Cardiac muscle cell (in vitro differentiated cells and primary cell): ENCODE data around the gene TSTD1. TPM values are rescaled to one million over a fixed set of nuclear protein-coding genes. Genes with fewer than 3 reads are reported as not detected.

ENCODE experiments used
- DNase-seq, 2 donors: peaks; one replicate each; pipeline versions ENCODE4 v3.0.0 to v3.0.0-alpha.2; 2010 to 2017; ENCODE audit warnings: low read depth in 1 of 2, low spot score in 1 of 2
- H3K27ac ChIP-seq: fragments of 200-600 bp; sonication (generic); 2 replicates; pipeline ENCODE4 v1.5.1; 2016
- H3K27me3 ChIP-seq: fragments of 200-600 bp; sonication (generic); 2 replicates; pipeline ENCODE4 v1.6.0; 2016; ENCODE audit warnings: control low read depth
- H3K36me3 ChIP-seq: fragments of 200-600 bp; sonication (generic); 2 replicates; pipeline ENCODE4 v1.5.1; 2016; ENCODE audit warnings: control low read depth
- H3K4me1 ChIP-seq: fragments of 200-600 bp; sonication (generic); 2 replicates; pipeline ENCODE4 v1.8.1; 2017; ENCODE audit warnings: low read depth, mild to moderate bottlenecking, mixed run types
- H3K4me3 ChIP-seq: fragments of 200-600 bp; sonication (generic); 2 replicates; pipeline ENCODE4 v1.5.1; 2016; ENCODE audit warnings: mild to moderate bottlenecking
- H3K9me3 ChIP-seq: fragments of 200-600 bp; sonication (generic); 2 replicates; pipeline ENCODE4 v1.5.1; 2017; ENCODE audit warnings: low read depth, mild to moderate bottlenecking, control low read depth
- polyA plus RNA-seq: library from polyadenylated mRNA; unstranded; fragments of >200 nt; fragmentation: Nextera tagmentation; extraction: Ambion mirVana; gene quantifications from 2 replicates; pipeline ENCODE4 v1.2.1, GENCODE V29; 2016
- total RNA-seq: library from RNA; depleted of rRNA; stranded (reverse); fragments of >200 nt; gene quantifications from 2 replicates; pipeline ENCODE4 v1.2.3, GENCODE V29; 2016
- TF ChIP-seq, protein P1 (sequence below): IDR thresholded peaks from 2 replicates; pipeline ENCODE4 v1.5.1; 2012; ENCODE audit warnings: low read depth, mild to moderate bottlenecking, low read length

Gene TSTD1, protein sequence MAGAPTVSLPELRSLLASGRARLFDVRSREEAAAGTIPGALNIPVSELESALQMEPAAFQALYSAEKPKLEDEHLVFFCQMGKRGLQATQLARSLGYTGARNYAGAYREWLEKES
- total RNA-seq, result 262 and 347 TPM in 2 replicates
- polyA plus RNA-seq, result 393 and 448 TPM in 2 replicates

DNA sequence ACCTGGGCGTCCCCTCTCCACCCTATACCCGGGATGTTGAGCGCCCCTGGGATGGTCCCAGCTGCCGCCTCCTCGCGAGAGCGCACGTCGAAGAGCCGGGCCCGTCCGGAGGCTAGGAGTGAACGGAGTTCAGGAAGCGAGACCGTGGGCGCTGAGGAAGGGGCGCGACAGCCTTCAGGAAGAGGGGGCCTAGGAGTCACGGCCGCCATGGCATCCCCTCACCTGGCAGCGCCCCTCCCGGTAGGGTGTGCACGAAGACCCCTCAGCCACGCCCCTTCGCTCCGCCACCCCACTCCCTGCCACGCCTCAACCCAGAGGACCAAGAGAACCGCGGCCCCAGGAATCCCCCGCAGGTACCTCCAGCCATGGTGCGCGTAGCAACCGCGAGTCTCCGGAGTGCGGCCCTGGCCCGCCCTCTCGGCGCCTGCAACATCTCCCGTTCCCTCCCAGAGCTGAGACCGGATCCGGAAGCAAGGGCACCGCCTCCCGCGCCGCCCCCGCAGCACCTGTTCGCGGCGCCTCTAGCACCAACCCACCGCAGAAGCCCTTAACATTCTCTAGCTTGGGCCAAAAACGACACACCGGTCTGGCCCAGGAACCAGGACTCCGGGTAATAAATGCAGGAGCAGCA, at the start of gene TSTD1:
TSTD1 (minus strand) TSS at position 442 of the 631 bp plus-strand sequence; CDS start at position 367, 75 bp downstream.
- H3K27ac ChIP-seq, result peak within 1 kb of the TSS; percentile 15
- H3K4me3 ChIP-seq, result peak within 1 kb of the TSS; percentile 51
- peaks cover 26% of the 10 kb centered on the region for H3K4me1 ChIP-seq
- peaks cover 29% of the 10 kb centered on the region for H3K36me3 ChIP-seq
- no peaks in the 10 kb centered on the region for H3K9me3 ChIP-seq
- DNase-seq, result peak; percentile 55 to 58
- TF ChIP-seq, protein P1, sequence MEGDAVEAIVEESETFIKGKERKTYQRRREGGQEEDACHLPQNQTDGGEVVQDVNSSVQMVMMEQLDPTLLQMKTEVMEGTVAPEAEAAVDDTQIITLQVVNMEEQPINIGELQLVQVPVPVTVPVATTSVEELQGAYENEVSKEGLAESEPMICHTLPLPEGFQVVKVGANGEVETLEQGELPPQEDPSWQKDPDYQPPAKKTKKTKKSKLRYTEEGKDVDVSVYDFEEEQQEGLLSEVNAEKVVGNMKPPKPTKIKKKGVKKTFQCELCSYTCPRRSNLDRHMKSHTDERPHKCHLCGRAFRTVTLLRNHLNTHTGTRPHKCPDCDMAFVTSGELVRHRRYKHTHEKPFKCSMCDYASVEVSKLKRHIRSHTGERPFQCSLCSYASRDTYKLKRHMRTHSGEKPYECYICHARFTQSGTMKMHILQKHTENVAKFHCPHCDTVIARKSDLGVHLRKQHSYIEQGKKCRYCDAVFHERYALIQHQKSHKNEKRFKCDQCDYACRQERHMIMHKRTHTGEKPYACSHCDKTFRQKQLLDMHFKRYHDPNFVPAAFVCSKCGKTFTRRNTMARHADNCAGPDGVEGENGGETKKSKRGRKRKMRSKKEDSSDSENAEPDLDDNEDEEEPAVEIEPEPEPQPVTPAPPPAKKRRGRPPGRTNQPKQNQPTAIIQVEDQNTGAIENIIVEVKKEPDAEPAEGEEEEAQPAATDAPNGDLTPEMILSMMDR, result no peak
- no peaks in the 10 kb centered on the region for H3K27me3 ChIP-seq

DNA sequence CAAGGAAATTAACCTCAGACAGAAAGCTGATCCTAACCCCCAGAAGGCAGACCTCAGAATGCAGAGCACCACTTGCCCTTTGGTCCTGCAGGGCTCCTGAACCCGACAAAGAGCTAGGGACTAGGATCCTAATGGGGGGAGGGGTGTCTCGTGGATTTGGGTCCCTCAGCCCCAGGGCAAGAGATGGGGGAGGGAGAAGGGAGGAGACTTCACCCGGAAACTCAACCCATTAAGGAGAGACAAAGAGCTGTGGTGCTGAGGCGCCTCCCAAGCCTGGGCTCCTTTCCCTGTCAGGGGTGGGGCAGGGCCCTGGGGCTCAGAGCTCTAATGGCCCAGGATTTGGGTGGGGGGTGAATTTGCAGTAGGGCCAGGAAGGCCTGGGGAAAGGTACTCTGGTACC, 47.7 kb upstream of the TSTD1 start:
- Histone ChIP-seq H3K4me1 (no peaks in the 10 kb centered on the region), H3K27ac (no peak overlapping the region), H3K9me3 (no peaks in the 10 kb centered on the region), H3K27me3 (no peaks in the 10 kb centered on the region), H3K4me3 (no peak overlapping the region), H3K36me3 (no peaks in the 10 kb centered on the region)
- DNase-seq, result no peak
- TF ChIP-seq, protein P1, result no peak

DNA sequence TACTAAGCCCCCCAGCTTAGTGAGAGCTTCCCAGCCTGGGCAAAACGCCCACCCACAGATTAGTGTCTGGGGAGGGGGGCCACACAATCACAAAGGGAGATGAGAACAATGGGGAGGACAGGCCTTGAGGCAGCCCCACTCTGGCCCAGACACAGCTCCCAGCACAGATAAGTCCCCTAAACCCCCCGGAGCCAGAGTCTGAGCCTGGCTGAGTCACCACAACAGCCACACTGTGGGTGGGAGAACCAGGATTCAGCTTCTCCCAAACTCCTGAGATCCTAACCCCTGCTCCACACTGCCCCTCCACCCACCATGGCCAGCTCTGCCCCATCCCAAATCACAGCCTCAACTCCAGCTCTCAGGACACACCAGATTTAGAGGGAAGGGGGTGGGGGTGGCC, 46.4 kb upstream of the TSTD1 start:
- H3K9me3 ChIP-seq, result no peaks in the 10 kb centered on the region
- H3K4me3 ChIP-seq, result no peak overlapping the region
- TF ChIP-seq, protein P1, result no peak
- no peak overlapping the region for H3K27ac ChIP-seq
- peak in 1 of 2 donors; percentile 41 for DNase-seq
- H3K36me3 ChIP-seq, result no peaks in the 10 kb centered on the region
- H3K4me1 ChIP-seq, result no peaks in the 10 kb centered on the region
- H3K27me3 ChIP-seq, result no peaks in the 10 kb centered on the region

DNA sequence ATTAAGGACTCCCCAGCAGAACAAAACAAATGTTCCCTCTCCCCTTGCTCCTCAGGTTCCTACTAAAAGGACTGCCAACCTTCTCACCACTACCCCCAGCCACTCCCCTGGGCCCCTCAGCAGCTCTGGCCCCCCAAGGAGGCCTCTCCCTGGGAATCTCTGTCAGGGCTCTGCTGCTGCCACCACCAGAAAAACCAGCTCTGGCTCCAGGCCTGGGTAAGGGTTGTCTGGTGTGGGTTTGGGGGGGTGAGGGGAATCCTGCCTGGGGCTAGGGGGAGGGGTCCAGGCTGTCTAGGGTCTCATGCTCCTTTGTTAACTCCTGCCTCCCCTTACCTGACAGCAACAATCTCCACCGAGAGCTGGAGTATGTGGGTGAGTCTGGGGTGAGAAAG, 45.8 kb upstream of the TSTD1 start:
- Histone ChIP-seq H3K27ac (no peak overlapping the region), H3K4me1 (no peaks in the 10 kb centered on the region), H3K27me3 (no peaks in the 10 kb centered on the region), H3K9me3 (no peaks in the 10 kb centered on the region), H3K4me3 (no peak overlapping the region), H3K36me3 (no peaks in the 10 kb centered on the region)
- DNase-seq, result no peak
- TF ChIP-seq, protein P1, result no peak

DNA sequence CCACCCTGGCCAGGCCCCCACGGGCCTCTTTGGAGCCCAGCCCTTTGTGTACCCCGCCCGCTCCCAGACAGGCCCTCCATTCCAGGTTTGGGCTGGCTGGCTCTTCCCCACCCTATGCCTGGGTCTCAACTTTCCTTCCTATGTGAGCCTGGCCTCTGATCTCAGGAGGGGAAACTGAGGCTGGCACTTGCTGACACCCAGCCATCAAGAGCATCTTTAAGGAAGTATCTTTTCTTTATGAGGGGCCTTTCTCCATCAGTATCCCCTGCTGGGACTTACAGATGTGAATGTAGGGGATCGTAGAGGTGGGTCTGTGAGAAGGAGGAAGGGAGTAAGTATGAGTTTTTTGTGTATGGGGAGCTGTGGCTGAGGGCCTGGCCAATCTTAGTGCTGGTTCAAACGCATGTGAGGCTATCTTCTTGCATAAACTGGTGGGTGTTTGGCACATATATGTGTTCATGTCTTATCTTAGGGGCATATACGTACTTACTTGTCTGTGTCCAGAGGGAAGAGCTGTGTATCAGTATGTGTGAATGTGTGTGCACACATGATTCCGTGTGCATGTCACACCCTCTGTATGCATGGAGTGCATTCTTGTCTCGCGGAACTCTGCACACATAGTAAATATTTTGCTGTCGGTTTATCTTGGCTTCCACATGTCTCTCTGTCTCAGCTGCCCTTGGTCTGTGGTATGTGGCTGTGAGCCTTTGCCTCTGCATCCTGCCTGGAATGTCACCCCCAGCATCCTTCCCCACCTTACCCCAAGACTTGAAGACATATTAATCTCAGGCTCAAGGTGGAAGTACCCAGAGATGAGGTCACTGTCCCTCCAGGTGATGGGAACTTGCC, 45.2 kb upstream of the TSTD1 start:
- H3K4me3 ChIP-seq, result no peak overlapping the region

More for the DNA sequence above, 45.2 kb upstream of the TSTD1 start:
- Histone ChIP-seq H3K27me3 (no peaks in the 10 kb centered on the region), H3K27ac (no peak overlapping the region), H3K4me1 (no peaks in the 10 kb centered on the region), H3K36me3 (no peaks in the 10 kb centered on the region), H3K9me3 (no peaks in the 10 kb centered on the region)
- TF ChIP-seq, protein P1, result no peak
- peak in 1 of 2 donors; percentile 47 for DNase-seq
